Mucosa of gallbladder (tissue), 1 donor: ENCODE data around the gene F2RL3. TPM values are rescaled to one million over a fixed set of nuclear protein-coding genes. Genes with fewer than 3 reads are reported as not detected.
"Not testable (repeated sequence)": the region's sequence is repeated elsewhere in the genome, so short reads cannot be mapped to it uniquely, and the experiment has no call there.

ENCODE experiments used
- DNase-seq: peaks from one replicate; pipeline ENCODE4 v3.0.0-alpha.2; 2020; ENCODE audit warnings: low spot score
- total RNA-seq: library from RNA; stranded (reverse); gene quantifications from one replicate; pipeline ENCODE4 v1.2.1, GENCODE V29; 2021
- donor health status: DM: no; HTN: no; CAD: no.

F2RL3 gene
- total RNA-seq, 1 donor from 2014 or later: 2.9 TPM

DNA sequence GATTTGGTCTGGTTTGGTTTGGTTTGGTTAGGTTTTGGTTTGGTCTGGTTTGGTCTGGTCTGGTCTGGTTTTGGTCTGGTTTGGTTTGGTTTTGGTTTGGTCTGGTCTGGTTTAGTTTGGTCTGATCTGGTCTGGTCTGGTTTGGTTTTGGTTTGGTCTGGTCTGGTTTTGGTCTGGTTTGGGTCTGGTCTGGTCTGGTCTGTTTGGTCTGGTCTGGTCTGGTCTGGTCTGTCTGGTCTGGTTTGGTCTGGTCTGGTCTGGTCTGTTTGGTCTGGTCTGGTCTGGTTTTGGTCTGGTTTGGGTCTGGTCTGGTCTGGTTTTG, 13.9 kb upstream of the F2RL3 start:
- DNase-seq: not testable (repeated sequence)

DNA sequence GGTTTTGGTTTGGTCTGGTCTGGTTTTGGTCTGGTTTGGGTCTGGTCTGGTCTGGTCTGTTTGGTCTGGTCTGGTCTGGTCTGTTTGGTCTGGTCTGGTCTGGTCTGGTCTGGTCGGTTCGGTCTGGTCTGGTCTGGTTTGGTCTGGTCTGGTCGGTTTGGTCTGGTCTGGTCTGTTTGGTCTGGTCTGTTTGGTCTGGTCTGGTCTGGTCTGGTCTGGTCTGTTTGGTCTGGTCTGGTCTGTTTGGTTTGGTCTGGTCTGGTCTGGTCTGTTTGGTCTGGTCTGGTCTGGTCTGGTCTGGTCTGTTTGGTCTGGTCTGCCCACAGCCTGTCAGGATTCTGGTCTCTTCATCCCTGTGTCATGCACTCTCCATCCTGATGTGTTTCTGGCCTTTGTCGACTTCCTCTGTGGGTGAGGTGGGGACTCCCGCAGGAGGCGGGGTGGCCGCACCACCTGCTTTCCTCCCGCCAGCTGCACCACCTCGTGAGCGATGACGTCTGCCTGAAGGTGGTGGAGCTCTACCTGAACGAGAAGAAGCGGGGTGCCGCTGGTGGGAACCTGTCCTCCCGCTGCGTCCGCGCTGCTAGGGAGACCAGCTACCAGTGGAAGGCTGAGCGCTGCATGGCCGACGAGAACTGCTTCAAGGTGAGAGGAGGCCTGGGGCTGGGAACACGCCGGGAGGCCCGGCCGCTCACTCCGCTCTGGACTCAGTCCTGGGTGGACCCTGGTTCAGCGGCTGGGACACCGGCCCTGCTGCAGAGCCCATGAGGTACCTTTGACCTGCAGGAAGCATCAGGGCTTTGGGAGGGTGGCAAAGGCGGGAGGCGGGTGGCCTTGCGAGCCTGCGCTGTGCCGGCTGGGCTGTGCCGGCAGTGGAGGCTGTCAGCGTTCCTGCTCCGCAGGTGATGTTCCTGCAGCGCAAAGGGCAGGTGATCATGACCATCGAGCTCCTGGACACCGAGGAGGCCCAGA, 12.9 kb upstream of the F2RL3 start:
- no peak for DNase-seq

DNA sequence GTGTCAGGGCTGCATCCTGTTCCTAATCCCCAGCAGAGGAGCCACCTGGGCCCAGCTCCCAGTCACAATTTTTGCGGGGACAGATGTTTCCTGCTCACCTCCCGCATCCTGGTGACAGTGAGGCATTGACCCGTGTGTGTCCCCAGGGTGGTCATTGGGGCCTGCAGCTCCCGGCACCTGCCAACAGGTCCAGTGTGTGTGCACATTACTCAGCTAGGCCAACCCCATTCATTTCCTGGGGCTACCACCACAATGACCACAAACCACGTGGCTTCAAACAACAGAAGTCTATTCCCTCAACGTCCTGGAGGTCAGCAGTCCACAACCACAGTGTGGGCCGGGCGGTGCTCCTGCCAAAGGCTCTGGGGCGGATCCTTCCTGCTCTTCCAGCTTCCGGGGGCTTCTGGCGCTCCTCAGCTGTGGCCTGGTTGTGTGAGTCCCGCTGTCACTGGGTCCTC, 11.9 kb upstream of the F2RL3 start:
- no peak for DNase-seq

GRCh38 chr19:16877581-16877980, 11.2 kb upstream of the F2RL3 start:
- DNase-seq: no peak

DNA sequence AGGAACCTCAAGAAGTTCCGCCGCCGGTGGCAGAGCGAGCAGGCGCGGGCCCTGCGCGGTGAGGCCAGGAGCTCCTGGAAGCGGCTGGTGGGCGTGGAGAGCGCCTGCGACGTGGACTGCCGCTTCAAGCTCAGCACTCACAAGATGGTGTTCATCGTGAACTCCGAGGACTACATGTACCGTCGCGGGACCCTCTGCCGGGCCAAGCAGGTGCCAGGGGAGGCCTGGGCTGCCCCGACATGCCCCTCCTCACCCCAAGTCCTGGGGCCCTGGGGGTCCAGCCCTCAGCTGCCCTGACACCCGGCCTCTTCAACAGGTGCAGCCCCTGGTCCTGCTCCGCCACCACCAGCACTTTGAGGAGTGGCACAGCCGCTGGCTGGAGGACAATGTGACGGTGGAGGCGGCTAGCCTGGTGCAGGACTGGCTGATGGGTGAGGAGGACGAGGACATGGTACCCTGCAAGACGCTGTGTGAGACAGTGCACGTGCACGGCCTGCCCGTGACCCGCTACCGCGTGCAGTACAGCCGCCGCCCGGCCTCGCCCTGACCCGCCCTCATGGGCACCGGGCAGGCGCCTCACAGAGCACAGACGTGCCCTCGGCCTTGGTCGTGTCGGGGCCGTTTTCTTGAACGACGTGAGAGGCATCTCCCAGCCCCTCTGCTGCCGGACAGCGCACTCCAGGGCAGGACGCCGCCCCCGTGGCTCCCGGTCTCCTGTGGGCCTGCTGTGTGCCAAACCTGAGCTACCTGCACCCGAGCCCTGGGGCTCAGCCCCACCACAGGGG, 10.4 kb upstream of the F2RL3 start:
- DNase-seq: no peak

- DNase-seq: no peak
Observed at GRCh38 chr19:16880884-16881554, 7.8 kb upstream of the F2RL3 start.

DNA sequence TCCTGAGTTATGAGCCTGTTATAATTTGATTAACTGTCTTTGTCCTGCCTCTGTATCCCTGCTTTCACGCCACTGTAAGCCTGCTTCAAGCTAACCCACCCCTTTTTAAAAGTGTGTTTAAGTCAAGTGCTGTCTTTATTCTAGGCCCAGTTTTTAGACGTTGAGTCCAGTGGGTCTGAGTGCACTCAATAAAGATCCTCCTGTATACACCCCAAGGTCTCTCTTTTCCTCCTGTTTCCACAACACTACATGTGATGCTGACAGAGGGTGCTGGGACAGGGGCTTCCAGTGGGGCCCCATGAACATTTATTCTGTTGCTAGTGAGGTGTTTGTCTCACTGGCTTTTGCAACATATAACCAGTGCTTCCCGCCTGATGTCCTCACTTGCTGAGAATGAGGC, 6.7 kb upstream of the F2RL3 start:
- no peak for DNase-seq

DNA sequence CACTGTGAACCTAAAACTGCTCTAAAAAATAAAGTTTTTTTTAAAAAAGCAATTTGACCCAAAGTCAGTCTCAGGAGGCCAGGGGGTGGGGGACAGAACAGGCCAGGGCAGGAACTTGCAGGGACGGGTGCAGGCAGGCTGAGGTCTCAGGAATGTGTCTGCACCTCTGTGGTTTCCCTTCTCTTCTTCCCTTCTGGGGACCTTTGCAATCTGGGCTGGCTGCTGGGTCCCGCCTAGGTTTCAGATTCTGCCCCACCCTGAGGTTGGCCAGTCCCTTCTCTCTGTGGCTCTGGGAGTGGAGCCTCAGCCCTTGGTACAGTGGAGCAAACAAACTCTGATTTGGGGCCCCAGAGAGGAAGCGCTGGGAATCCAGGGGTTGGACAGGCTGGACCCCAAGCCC, 5.3 kb upstream of the F2RL3 start:
- DNase-seq: no peak

GRCh38 chr19:16885166-16885565, 3.6 kb upstream of the F2RL3 start:
- no peak for DNase-seq

- no peak for DNase-seq
Observed at GRCh38 chr19:16886305-16886880, 2.4 kb upstream of the F2RL3 start.

GRCh38 chr19:16887353-16888265, 1.2 kb upstream of the F2RL3 start:
- no peak for DNase-seq

DNA sequence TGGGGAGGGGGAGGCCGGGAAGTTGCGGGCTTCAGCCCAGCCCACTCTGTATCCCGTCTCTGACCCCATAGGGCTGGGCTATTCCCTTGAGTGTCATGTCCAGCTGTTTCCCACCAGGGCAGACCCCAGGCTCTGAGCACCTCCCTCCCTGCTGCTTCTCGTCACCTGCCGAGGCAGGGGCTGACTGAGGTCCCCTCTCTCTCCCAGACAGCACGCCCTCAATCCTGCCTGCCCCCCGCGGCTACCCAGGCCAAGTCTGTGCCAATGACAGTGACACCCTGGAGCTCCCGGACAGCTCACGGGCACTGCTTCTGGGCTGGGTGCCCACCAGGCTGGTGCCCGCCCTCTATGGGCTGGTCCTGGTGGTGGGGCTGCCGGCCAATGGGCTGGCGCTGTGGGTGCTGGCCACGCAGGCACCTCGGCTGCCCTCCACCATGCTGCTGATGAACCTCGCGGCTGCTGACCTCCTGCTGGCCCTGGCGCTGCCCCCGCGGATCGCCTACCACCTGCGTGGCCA, 625 bp downstream of the F2RL3 start:
- no peak for DNase-seq

DNA sequence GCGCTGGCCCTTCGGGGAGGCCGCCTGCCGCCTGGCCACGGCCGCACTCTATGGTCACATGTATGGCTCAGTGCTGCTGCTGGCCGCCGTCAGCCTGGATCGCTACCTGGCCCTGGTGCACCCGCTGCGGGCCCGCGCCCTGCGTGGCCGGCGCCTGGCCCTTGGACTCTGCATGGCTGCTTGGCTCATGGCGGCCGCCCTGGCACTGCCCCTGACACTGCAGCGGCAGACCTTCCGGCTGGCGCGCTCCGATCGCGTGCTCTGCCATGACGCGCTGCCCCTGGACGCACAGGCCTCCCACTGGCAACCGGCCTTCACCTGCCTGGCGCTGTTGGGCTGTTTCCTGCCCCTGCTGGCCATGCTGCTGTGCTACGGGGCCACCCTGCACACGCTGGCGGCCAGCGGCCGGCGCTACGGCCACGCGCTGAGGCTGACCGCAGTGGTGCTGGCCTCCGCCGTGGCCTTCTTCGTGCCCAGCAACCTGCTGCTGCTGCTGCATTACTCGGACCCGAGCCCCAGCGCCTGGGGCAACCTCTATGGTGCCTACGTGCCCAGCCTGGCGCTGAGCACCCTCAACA, 1.2 kb downstream of the F2RL3 start:
- DNase-seq: no peak

- DNase-seq: no peak
Observed at GRCh38 chr19:16890461-16891184, 1.8 kb downstream of the F2RL3 start.

GRCh38 chr19:16891696-16892382, 3.0 kb downstream of the F2RL3 start:
- DNase-seq: no peak

GRCh38 chr19:16892436-16892835, 3.6 kb downstream of the F2RL3 start:
- no peak for DNase-seq

GRCh38 chr19:16892868-16893685, 4.3 kb downstream of the F2RL3 start:
- DNase-seq: no peak

DNA sequence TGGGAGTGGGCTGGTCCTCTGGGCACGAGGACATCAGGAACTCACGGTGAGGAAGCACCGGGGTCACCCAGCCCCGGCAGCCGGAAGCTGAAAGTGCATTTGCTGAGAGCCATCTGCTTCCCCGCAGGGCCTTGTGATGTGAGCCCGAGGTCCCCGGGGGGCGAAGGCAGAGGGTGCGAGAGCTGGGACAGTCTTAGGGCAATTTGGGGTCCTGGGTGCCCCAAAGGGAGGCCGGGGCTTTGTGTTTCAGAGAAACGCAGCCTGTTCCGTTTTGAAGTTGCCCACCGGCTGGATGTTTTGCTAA, 4.8 kb downstream of the F2RL3 start:
- DNase-seq: no peak
